Osteoblast (primary cell): ENCODE measurements around the gene TBX10. TPM values are rescaled to one million over a fixed set of nuclear protein-coding genes. Genes with fewer than 3 reads are reported as not detected.

ENCODE experiments used
- DNase-seq: peaks from one replicate; pipeline ENCODE4 v3.0.0; 2011; ENCODE audit warnings: low spot score, mixed read lengths; ENCODE audit not compliant: insufficient read length; ENCODE audit errors: missing footprints
- H2AFZ ChIP-seq: 2 replicates; pipeline ENCODE4 v1.6.0; 2011; ENCODE audit warnings: mild to moderate bottlenecking, low read length
- H3K27ac ChIP-seq: 2 replicates; pipeline ENCODE4 v1.5.1; 2011; ENCODE audit warnings: mild to moderate bottlenecking, low read depth, low read length, moderate library complexity
- H3K27me3 ChIP-seq: 2 replicates; pipeline ENCODE4 v1.6.0; 2012; ENCODE audit warnings: mild to moderate bottlenecking, control low read depth, inconsistent platforms, low read length, moderate library complexity; ENCODE audit not compliant: insufficient read depth
- H3K36me3 ChIP-seq: 2 replicates; pipeline ENCODE4 v1.5.1; 2011; ENCODE audit warnings: mild to moderate bottlenecking, low read length, control low read depth, moderate library complexity; ENCODE audit not compliant: insufficient read depth
- H3K4me1 ChIP-seq: 2 replicates; pipeline ENCODE4 v1.5.1; 2011; ENCODE audit warnings: mild to moderate bottlenecking, low read length, control low read depth, moderate library complexity; ENCODE audit not compliant: insufficient read depth
- H3K4me2 ChIP-seq: 2 replicates; pipeline ENCODE4 v1.6.0; 2011; ENCODE audit warnings: mild to moderate bottlenecking, low read length; ENCODE audit not compliant: insufficient read depth
- H3K4me3 ChIP-seq: fragments of 200-600 bp; sonication (generic); 3 replicates; pipeline ENCODE4 v1.5.1; 2012; ENCODE audit warnings: mild to moderate bottlenecking, low read length, inconsistent platforms; ENCODE audit not compliant: insufficient read depth
- H3K79me2 ChIP-seq: 2 replicates; pipeline ENCODE4 v1.6.0; 2012; ENCODE audit warnings: mild to moderate bottlenecking, low read length, control low read depth, inconsistent platforms; ENCODE audit not compliant: insufficient read depth
- H3K9me3 ChIP-seq: 2 replicates; pipeline ENCODE4 v1.5.1; 2011; ENCODE audit warnings: low read depth, low read length, control low read depth
- H4K20me1 ChIP-seq: 2 replicates; pipeline ENCODE4 v1.6.0; 2012; ENCODE audit warnings: mild to moderate bottlenecking, low read length, control low read depth; ENCODE audit not compliant: insufficient read depth
- CTCF ChIP-seq: IDR thresholded peaks from 2 replicates; pipeline ENCODE4 v1.5.1; 2011; ENCODE audit warnings: mild to moderate bottlenecking, low read depth, low read length, moderate library complexity; ENCODE audit errors: extremely low read depth
- total RNA-seq: library from RNA; depleted of rRNA; stranded (reverse); fragments of >200 nt; gene quantifications from 2 replicates; pipeline ENCODE4 v1.2.3, GENCODE V29; 2012

TBX10 gene
- total RNA-seq, 1 donor: not detected

DNA sequence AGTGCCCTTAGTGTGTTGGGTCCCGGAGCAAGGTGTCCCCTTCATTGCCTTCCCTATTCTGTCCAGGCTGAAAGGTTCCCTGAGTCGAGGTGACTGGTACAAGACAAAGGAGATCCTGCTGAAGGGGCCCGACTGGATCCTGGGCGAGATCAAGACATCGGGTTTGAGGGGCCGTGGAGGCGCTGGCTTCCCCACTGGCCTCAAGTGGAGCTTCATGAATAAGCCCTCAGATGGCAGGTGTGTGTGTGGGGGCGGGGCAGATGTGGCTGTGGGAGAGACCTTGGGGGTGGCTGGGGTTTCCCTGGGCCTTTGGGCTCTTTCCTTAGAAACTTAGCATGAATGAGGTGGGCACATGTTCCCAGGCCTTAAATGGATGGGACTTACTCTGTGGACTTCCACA lies 31.1 kb downstream of the TBX10 start:
- H3K4me1 ChIP-seq: peaks cover 13% of the 10 kb centered on the region
- peaks cover 26% of the 10 kb centered on the region for H3K36me3 ChIP-seq
- no peaks in the 10 kb centered on the region for H3K9me3 ChIP-seq
- no peak for TF ChIP-seq CTCF
- no peak overlapping the region for H3K4me3 ChIP-seq
- no peaks in the 10 kb centered on the region for H4K20me1 ChIP-seq
- no peak overlapping the region for H3K4me2 ChIP-seq
- no peak overlapping the region for H2AFZ ChIP-seq
- no peak overlapping the region for H3K27ac ChIP-seq
- H3K79me2 ChIP-seq: peaks cover 18% of the 10 kb centered on the region
- no peaks in the 10 kb centered on the region for H3K27me3 ChIP-seq
- DNase-seq: no peak

DNA sequence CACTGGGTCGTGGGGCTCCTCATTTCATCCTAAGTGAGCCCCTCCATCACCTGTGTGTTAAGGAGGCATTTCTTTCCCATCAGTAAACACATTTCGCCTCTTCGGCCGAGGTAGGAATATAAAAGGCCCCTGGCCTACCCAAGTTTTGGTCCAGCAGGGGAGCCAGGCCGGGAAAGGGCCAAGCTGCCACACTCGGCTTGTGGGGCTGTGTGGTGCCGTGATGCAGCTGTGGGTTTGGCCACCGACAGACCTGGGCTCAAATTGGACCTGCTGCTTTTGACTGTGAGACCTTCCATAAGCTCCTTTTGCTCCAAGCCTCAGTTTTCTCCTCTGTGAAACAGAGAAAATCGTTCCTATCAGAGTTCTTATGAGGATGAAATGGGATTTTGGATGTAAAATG lies 32.1 kb downstream of the TBX10 start:
- TF ChIP-seq CTCF: no peak
- Histone ChIP-seq H3K9me3 (peaks cover 2% of the 10 kb centered on the region), H3K4me3 (peak overlapping the region; percentile 99), H3K4me1 (peaks cover 13% of the 10 kb centered on the region), H2AFZ (peak overlapping the region; percentile 99), H3K36me3 (peaks cover 26% of the 10 kb centered on the region), H3K79me2 (peaks cover 18% of the 10 kb centered on the region), H3K27ac (peak overlapping the region; percentile 83), H3K27me3 (no peaks in the 10 kb centered on the region), H3K4me2 (peak overlapping the region; percentile 100), H4K20me1 (no peaks in the 10 kb centered on the region)
- peak; percentile 61 for DNase-seq

DNA sequence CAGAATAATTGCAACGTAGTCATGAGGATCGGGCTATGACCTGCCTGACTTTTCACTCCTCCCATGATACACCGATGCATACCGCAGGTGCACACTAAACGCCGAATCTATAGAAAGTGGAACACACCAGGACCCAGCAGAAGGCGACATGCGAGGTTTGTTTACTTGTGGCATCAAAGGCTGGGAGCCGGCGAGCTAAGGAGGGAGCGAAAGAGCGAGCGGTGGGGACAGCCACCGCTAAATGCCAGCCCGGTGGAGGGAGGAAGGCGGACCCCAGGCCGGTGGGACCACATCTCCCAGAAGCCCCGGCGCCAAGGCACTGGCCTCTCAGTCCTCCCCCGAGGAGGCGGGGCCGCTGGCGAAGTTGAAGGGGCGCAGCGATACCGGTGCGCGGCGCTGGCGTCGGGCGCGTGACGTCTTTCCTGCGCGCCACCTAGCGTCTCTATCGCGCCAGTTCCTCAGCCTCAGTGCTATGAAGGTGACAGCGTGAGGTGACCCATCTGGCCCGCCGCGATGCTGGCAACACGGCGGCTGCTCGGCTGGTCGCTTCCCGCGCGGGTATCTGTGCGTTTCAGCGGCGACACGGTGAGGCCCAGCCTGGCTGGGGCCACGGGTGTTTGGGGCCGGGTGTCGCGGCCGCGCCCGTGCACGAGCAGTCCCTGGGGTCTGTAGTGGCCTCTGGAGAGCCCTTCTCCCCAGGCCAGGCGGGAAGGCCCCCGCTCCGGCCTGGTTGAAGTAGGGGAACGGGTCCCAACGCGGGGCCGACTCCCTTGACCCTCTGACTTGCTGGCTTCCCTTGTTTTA lies 32.9 kb downstream of the TBX10 start, which contains the start of gene NDUFV1:
Gene NDUFV1 (plus strand): TSS at position 445 of the 804 bp plus-strand sequence. CDS start 69 bp downstream, at position 514.
- Histone ChIP-seq H3K27me3 (no peaks in the 10 kb centered on the region), H3K27ac (peak within 1 kb of the TSS; percentile 83), H3K9me3 (peaks cover 2% of the 10 kb centered on the region), H2AFZ (peak within 1 kb of the TSS; percentile 99), H3K36me3 (peaks cover 26% of the 10 kb centered on the region), H3K4me2 (peak within 1 kb of the TSS; percentile 100), H3K4me3 (peak within 1 kb of the TSS; percentile 99), H4K20me1 (no peaks in the 10 kb centered on the region), H3K79me2 (peaks cover 18% of the 10 kb centered on the region), H3K4me1 (peaks cover 13% of the 10 kb centered on the region)
- peak; percentile 99 for DNase-seq
- TF ChIP-seq CTCF: peak; percentile 46

DNA sequence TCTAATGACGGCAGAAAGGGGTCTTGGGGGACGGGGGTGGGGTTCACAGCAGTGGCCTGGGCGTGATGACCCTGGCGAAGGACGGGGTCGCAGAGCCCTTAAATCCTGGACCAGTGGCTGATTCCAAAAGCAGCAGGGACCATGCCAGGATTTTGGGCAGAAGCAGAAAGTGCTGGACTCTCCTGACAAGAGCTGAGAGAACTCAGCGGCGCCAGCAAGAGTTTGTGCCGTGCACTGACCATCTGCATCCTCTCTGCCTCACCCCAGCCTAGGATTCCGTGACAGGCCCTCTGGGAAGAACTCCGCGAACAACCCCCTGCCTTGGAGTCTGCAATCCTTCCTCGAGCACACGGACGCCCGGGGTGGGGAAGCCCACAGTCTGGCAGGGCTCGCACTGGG lies 33.5 kb downstream of the TBX10 start:
- peak overlapping the region; percentile 99 for H2AFZ ChIP-seq
- H3K27me3 ChIP-seq: no peaks in the 10 kb centered on the region

More for the DNA sequence above, 33.5 kb downstream of the TBX10 start:
- H3K27ac ChIP-seq: peak overlapping the region; percentile 83
- no peak for DNase-seq
- peaks cover 26% of the 10 kb centered on the region for H3K36me3 ChIP-seq
- peak overlapping the region; percentile 100 for H3K4me2 ChIP-seq
- H4K20me1 ChIP-seq: no peaks in the 10 kb centered on the region
- no peak for TF ChIP-seq CTCF
- H3K4me1 ChIP-seq: peaks cover 13% of the 10 kb centered on the region
- peaks cover 2% of the 10 kb centered on the region for H3K9me3 ChIP-seq
- H3K4me3 ChIP-seq: peak overlapping the region; percentile 99
- H3K79me2 ChIP-seq: peaks cover 18% of the 10 kb centered on the region
